Immature natural killer cell (primary cell): Measurements from ENCODE around the gene TRDMT1. TPM values are rescaled to one million over a fixed set of nuclear protein-coding genes. Genes with fewer than 3 reads are reported as not detected.

Experiments used
- DNase-seq, 3 donors: peaks; one replicate each; pipeline ENCODE4 v3.0.0; 2022; ENCODE audit warnings: mixed read lengths in 1 of 3
- H3K27ac Mint-ChIP-seq, 6 donors: one replicate each; pipeline ENCODE4 v1.8.0; 2020; ENCODE audit warnings: mixed read lengths in 6 of 6, mild to moderate bottlenecking in 5 of 6, inconsistent platforms in 4 of 6, moderate library complexity in 3 of 6
- H3K27me3 Mint-ChIP-seq, 3 donors: one replicate each; pipeline ENCODE4 v1.8.0; 2020 to 2021; ENCODE audit warnings: low read depth in 3 of 3, mild to moderate bottlenecking in 3 of 3, mixed read lengths in 3 of 3, moderate library complexity in 3 of 3, inconsistent platforms in 1 of 3
- H3K36me3 Mint-ChIP-seq, 3 donors: one replicate each; pipeline ENCODE4 v1.8.0; 2020; ENCODE audit warnings: mixed read lengths in 3 of 3, inconsistent platforms in 2 of 3, mild to moderate bottlenecking in 2 of 3
- H3K4me1 Mint-ChIP-seq, 2 donors: one replicate each; pipeline ENCODE4 v1.8.0; 2020; ENCODE audit warnings: inconsistent platforms in 2 of 2, mild to moderate bottlenecking in 2 of 2, mixed read lengths in 2 of 2, moderate library complexity in 1 of 2
- H3K4me3 Mint-ChIP-seq, 5 donors: one replicate each; pipeline ENCODE4 v1.8.0; 2020; ENCODE audit warnings: mild to moderate bottlenecking in 5 of 5, mixed read lengths in 5 of 5, inconsistent platforms in 3 of 5, moderate library complexity in 3 of 5
- H3K9me3 Mint-ChIP-seq, 6 donors: one replicate each; pipeline ENCODE4 v1.8.0; 2020; ENCODE audit warnings: mild to moderate bottlenecking in 6 of 6, mixed read lengths in 6 of 6, inconsistent platforms in 4 of 6, moderate library complexity in 3 of 6
- polyA plus RNA-seq, 3 donors: library from polyadenylated mRNA; unstranded; fragments of 300-500 nt; fragmentation: Illumina TruSeq; gene quantifications; one replicate each; pipeline ENCODE4 v1.2.3, GENCODE V29; 2021

The TRDMT1 gene
- polyA plus RNA-seq, 3 donors from 2014 or later = 1.4 to 7.8 (median 3.6) TPM

DNA sequence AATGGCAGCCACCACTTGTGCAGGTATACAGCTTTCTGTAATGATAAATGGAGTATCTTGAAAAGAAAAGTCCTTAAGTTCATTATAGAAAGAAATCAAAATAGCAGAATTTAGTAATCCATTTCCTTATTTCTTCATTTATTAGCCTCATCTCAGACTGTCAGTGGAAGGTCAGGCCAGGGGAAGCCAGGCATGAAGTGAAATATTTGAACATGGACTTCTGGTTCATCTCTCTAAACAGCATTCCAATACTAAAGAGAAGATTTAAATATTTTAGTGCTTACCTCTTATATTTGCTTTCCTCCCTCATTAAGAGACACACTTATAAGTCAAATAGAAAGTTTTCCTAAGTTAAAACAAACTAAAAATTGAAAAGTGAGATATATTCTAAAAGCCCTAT, 26.8 kb downstream of the TRDMT1 start:
- Mint-ChIP-seq H3K9me3 (no peaks in the 10 kb centered on the region), H3K36me3 (peaks cover 5 to 9% (median 9%) of the 10 kb centered on the region in 3 donors), H3K27me3 (peaks cover 0 to 2% (median 0%) of the 10 kb centered on the region in 3 donors), H3K4me3 (no peak overlapping the region), H3K27ac (no peak overlapping the region), H3K4me1 (peaks cover 11 to 16% of the 10 kb centered on the region in 2 donors)
- DNase-seq = no peak

DNA sequence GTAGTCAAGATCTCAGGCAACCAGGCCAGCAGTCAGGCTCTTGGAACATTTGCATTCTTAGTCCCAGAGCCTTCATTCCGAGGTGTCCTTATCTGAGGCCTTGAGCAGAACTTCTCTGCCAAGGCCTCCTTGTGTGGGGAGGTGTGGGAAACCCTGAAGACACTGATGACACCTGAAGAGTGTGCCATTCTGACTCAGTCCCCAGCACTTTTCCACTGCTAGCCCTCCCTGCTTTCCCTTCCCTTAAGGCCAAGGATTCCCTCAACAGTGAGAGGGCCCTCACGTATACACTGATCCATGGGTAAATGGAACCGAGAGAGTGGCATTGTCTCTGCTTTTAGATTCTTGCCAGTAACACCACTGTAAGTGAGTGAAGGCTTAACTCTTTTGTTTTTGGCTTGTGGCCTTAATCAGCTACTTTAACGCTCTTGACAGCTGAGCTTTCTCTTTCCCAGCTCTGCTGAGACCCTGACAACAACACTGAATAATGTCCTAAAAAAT, 30.3 kb downstream of the TRDMT1 start:
- Mint-ChIP-seq H3K9me3 (no peaks in the 10 kb centered on the region), H3K36me3 (peaks cover 9 to 12% (median 9%) of the 10 kb centered on the region in 3 donors), H3K4me1 (peaks cover 10 to 15% of the 10 kb centered on the region in 2 donors), H3K27me3 (no peaks in the 10 kb centered on the region), H3K4me3 (no peak overlapping the region), H3K27ac (no peak overlapping the region)
- DNase-seq = no peak

DNA sequence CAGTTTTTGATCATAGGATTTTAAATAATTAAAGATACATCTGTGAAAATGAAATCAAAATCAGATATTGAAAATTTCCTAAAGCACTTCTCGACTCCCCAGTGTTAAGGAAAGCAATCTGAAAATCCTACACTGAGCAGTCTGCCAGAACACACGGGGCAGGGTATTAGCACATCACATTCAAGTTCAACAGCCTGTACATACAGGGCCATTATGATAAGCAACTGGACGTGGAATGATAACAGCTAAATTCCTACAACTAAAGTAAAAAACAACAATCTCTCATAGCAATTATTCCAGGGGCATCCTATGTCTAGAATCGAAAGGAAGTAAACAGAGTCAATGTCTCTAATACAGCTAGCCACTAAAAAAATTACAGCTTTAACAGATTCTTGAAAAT, 31.7 kb downstream of the TRDMT1 start:
- peaks cover 7 to 12% (median 11%) of the 10 kb centered on the region in 3 donors for H3K36me3 Mint-ChIP-seq
- no peaks in the 10 kb centered on the region for H3K9me3 Mint-ChIP-seq
- H3K27me3 Mint-ChIP-seq = no peaks in the 10 kb centered on the region
- H3K4me3 Mint-ChIP-seq = no peak overlapping the region
- peaks cover 0 to under 1% of the 10 kb centered on the region in 2 donors for H3K4me1 Mint-ChIP-seq
- DNase-seq = no peak
- no peak overlapping the region for H3K27ac Mint-ChIP-seq

DNA sequence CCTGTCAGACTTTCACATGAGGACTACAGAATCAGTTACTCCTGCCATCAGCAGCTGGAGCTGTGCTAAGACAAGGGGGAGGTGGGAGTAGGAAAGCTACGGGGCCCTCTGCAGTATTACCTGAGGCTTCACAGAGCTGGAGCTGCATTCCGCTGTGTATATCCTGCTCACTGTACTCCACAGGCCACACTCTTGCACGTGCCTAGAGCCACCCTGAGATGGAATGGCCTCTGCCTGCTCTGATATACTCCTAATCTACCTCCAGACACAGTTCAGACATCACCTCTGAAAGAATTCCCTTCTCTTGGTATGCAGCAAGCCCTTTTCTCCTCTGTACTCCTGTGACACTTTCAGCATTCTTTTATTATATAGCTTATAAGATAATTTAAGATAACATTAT, 34.8 kb downstream of the TRDMT1 start:
- Mint-ChIP-seq H3K4me3 (no peak overlapping the region), H3K27me3 (no peaks in the 10 kb centered on the region), H3K9me3 (peaks cover 0 to 1% (median 0%) of the 10 kb centered on the region in 6 donors), H3K36me3 (peaks cover 6 to 19% (median 10%) of the 10 kb centered on the region in 3 donors), H3K27ac (no peak overlapping the region), H3K4me1 (no peaks in the 10 kb centered on the region)
- no peak for DNase-seq

DNA sequence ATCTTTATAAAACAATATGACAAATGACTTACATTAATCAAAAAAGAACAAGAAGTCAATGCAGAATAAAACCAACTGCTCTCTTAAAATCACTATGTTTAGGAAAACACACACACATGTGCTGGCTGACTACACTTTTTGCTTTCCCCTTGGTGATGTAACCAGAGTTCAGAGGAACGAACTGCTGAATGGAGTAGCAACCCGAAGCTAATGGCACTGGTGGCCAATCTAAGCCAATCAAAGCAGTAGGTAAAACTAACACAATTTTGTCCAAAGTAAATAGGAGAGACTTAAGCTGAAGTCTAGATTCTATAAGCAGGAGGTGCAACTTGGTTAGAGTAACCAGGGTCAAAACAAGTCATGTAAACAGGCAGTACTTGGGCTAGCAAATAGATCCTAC, 38.6 kb downstream of the TRDMT1 start:
- H3K27me3 Mint-ChIP-seq = no peaks in the 10 kb centered on the region
- no peaks in the 10 kb centered on the region for H3K4me1 Mint-ChIP-seq
- H3K9me3 Mint-ChIP-seq = peaks cover 0 to 1% (median 0%) of the 10 kb centered on the region in 6 donors
- DNase-seq = no peak
- H3K36me3 Mint-ChIP-seq = peaks cover 0 to 11% (median 11%) of the 10 kb centered on the region in 3 donors
- H3K27ac Mint-ChIP-seq = no peak overlapping the region
- no peak overlapping the region for H3K4me3 Mint-ChIP-seq

DNA sequence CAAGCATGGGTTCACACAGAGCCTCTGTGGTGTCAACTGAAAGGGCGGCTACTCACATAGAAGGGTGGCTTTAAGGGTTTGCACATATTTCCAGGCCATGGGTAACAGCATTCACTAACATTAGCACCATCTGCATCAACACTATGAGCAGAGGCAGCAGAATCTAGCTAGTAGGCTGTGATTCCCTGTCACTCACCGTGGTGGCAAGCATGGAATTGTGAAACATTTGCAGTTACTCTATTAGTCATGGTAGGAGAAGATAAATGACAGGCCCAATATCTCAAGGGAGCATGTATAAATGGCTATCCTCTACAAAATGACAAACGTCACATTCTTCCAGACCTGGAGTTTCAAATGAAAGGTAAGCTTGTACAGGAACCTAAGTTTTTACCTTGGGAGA, 39.7 kb downstream of the TRDMT1 start:
- no peaks in the 10 kb centered on the region for H3K4me1 Mint-ChIP-seq
- H3K9me3 Mint-ChIP-seq = peaks cover 0 to 1% (median 0%) of the 10 kb centered on the region in 6 donors
- H3K27me3 Mint-ChIP-seq = no peaks in the 10 kb centered on the region
- DNase-seq = no peak
- H3K27ac Mint-ChIP-seq = no peak overlapping the region
- H3K36me3 Mint-ChIP-seq = peaks cover under 1 to 17% (median 11%) of the 10 kb centered on the region in 3 donors
- no peak overlapping the region for H3K4me3 Mint-ChIP-seq

DNA sequence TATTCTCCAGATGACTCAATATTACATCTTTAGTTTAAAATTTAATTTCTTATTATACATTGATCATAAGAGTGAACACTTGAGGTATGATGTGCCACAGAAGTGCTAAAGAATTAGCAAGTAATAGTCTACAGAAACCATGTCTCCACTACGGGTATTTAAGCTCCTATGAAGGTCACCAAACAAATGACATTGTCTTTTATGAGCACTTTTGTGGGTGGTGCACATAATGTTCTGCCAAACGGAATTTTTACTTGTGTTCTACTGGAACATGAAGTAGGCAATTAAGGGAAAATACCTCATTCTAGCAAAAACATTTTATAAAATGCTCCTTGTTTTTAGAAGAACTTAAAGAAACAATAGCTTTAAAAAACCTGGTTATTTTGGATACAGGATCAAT, 44.4 kb downstream of the TRDMT1 start:
- H3K9me3 Mint-ChIP-seq = no peaks in the 10 kb centered on the region
- peaks cover 22 to 34% (median 24%) of the 10 kb centered on the region in 3 donors for H3K36me3 Mint-ChIP-seq
- no peaks in the 10 kb centered on the region for H3K27me3 Mint-ChIP-seq
- no peak overlapping the region for H3K4me3 Mint-ChIP-seq
- H3K4me1 Mint-ChIP-seq = peaks cover 0 to 6% of the 10 kb centered on the region in 2 donors
- H3K27ac Mint-ChIP-seq = no peak overlapping the region
- no peak for DNase-seq

DNA sequence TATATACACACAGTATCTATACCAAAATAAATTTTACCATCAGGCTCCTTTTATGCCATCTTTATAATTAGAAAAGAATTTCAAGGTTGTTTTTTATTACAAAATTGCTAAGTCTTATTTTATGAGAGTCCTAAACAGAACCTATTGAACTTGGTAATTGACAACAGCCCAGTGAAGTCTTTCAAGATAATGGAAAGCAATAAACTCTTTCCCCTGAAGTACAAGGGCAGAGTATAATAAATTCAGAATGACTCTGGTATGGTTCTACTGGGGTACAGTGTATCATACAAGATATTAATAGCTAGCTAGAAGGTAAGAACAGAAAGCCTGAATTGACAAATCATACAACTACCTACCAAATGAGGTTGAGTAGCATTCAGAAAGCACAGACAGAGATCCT, 45.6 kb downstream of the TRDMT1 start:
- DNase-seq = no peak
- Mint-ChIP-seq H3K27ac (no peak overlapping the region), H3K27me3 (no peaks in the 10 kb centered on the region), H3K36me3 (peaks cover 24 to 36% (median 25%) of the 10 kb centered on the region in 3 donors), H3K4me3 (no peak overlapping the region), H3K4me1 (peaks cover 0 to 6% of the 10 kb centered on the region in 2 donors), H3K9me3 (no peaks in the 10 kb centered on the region)

DNA sequence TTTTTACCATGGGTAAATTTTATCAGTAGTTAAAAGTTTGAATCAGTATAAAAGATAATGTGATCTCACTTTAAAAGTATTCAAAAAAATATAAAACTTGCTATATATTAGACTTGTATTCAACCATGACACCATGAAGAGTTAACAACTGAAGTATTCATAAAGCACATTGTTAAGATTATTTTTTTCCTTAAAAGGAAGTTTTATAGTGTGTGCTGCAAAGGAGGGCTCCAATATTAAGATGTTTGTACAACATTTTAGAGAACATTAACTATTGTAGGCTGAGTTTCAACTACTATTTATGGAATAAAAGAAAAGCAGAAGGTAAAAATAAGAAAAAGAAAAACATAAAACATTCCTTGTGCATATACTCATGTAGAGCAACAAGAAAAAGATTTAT, 47.4 kb downstream of the TRDMT1 start:
- H3K27ac Mint-ChIP-seq = no peak overlapping the region
- no peak for DNase-seq
- no peaks in the 10 kb centered on the region for H3K27me3 Mint-ChIP-seq
- no peaks in the 10 kb centered on the region for H3K9me3 Mint-ChIP-seq
- peaks cover 25 to 38% (median 30%) of the 10 kb centered on the region in 3 donors for H3K36me3 Mint-ChIP-seq
- peaks cover 0 to 6% of the 10 kb centered on the region in 2 donors for H3K4me1 Mint-ChIP-seq
- H3K4me3 Mint-ChIP-seq = no peak overlapping the region

DNA sequence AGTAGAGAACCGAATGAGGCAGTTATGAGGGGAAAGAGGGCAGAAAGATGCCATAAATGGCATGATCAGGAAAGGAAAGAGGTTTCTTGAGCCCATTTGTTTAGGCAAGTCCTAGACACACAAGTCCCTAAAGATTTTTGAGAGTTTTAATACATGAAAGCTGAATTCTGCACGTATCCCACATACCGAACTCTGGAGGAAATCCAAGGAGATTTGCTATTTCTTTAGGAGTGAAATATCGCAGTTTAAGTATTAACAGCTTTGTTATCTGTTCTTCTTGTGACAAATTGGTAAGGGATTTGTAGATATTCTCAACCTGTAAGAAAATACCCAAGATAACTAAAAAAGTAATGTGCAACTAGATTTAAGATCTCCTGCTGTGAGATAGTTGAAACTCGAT, 48.2 kb downstream of the TRDMT1 start:
- H3K4me3 Mint-ChIP-seq = no peak overlapping the region
- H3K27ac Mint-ChIP-seq = no peak overlapping the region
- peaks cover 0 to 6% of the 10 kb centered on the region in 2 donors for H3K4me1 Mint-ChIP-seq
- H3K36me3 Mint-ChIP-seq = peaks cover 25 to 39% (median 30%) of the 10 kb centered on the region in 3 donors
- no peak for DNase-seq
- no peaks in the 10 kb centered on the region for H3K27me3 Mint-ChIP-seq
- H3K9me3 Mint-ChIP-seq = no peaks in the 10 kb centered on the region

DNA sequence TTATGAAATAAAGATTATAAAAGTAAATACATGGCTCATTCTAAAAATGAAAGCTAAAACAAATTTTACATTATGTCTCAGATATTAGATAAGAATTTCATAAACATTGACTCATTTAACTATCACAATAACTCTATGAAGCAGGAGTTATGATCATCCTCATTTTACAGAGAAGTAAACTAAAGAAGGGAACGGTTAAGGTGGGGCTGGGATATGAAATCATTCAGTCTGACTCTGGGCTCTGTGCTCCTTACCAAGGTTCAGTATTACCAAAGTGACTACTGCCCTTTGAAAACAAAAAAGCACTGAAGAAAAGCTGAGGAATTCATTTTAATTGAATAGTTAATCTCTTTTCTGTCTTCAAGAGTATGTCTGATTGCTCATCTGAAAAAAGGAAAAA, 49.8 kb downstream of the TRDMT1 start:
- H3K4me3 Mint-ChIP-seq = no peak overlapping the region
- no peaks in the 10 kb centered on the region for H3K27me3 Mint-ChIP-seq
- H3K9me3 Mint-ChIP-seq = no peaks in the 10 kb centered on the region
- H3K4me1 Mint-ChIP-seq = peaks cover 0 to 6% of the 10 kb centered on the region in 2 donors
- peaks cover 29 to 44% (median 30%) of the 10 kb centered on the region in 3 donors for H3K36me3 Mint-ChIP-seq
- H3K27ac Mint-ChIP-seq = no peak overlapping the region
- DNase-seq = no peak

DNA sequence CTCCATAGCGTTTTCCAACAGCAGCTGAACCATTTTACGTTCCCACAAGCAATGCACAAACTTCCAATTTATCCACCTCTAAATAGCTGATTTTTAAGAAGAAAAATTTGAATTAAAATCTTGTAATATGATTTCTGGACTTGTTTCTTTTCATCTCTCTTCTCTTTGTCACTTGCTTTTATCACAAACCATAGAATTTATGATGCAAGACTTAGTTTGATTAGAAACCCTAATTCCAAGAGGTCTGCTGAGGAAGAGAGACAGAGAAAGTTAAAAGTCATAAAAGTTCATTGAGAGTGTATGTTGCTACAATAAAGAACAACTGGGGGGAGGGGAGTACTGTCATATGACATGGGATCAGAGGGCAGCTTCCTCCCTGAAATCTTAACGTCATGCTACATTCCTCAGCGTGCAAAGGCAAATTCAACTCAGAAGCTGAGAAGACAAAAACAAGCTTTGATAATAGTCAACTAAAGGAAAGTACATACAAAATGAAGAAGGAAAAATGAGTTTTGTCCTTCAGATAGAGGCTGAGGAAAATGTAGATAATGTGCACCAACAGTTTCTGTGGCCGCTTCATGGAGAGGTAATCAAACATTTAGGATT, 53.5 kb downstream of the TRDMT1 start:
- Mint-ChIP-seq H3K36me3 (peaks cover 20 to 33% (median 20%) of the 10 kb centered on the region in 3 donors), H3K27me3 (peaks cover 0 to 1% (median 0%) of the 10 kb centered on the region in 3 donors), H3K4me1 (no peaks in the 10 kb centered on the region), H3K27ac (no peak overlapping the region), H3K4me3 (no peak overlapping the region), H3K9me3 (no peaks in the 10 kb centered on the region)
- DNase-seq = no peak

DNA sequence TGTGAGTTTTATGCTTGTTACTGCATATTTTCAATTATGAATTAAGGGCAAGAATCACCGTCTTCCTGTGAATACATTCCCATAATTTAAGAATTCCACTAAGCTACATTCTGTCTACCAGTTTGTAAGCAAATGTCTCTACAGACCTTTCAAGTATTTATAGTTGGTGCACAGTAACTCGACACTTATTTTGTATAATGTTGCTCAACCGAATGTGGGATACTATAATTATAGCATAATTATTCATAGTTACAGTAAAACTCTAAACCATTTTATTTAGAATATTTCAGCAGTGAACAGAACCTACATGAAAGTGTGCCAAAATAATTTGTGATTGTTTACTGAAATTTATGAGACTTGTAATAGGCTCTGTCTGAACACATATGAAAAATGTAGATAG, 54.6 kb downstream of the TRDMT1 start:
- H3K36me3 Mint-ChIP-seq = peaks cover 12 to 29% (median 22%) of the 10 kb centered on the region in 3 donors
- H3K27ac Mint-ChIP-seq = no peak overlapping the region
- peaks cover 0 to 4% (median 0%) of the 10 kb centered on the region in 3 donors for H3K27me3 Mint-ChIP-seq
- H3K9me3 Mint-ChIP-seq = no peaks in the 10 kb centered on the region
- no peak overlapping the region for H3K4me3 Mint-ChIP-seq
- H3K4me1 Mint-ChIP-seq = no peaks in the 10 kb centered on the region
- no peak for DNase-seq

DNA sequence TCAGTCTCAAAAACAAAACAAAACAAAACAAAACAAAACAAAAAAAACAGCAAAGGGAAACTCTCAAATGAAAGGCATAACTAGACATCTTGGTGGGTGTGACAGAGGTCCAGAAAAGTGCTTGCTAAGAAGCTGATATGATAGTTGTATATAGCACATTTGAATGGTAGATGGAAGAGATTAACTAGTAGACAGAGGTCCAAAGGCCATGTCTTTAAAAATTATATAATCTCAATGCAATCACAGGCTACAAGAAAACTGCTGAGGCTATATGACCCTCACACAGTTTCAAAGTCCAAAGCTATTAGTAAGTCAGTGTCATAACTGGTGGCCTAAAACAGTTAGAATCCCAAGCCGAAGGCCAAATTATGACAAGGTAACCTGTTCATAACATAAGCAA, 56.2 kb downstream of the TRDMT1 start:
- no peak overlapping the region for H3K27ac Mint-ChIP-seq
- H3K27me3 Mint-ChIP-seq = peaks cover 0 to 4% (median 0%) of the 10 kb centered on the region in 3 donors
- H3K36me3 Mint-ChIP-seq = peaks cover 10 to 23% (median 13%) of the 10 kb centered on the region in 3 donors
- H3K4me3 Mint-ChIP-seq = no peak overlapping the region
- DNase-seq = no peak
- H3K4me1 Mint-ChIP-seq = no peaks in the 10 kb centered on the region
- peaks cover 0 to 5% (median 0%) of the 10 kb centered on the region in 6 donors for H3K9me3 Mint-ChIP-seq

DNA sequence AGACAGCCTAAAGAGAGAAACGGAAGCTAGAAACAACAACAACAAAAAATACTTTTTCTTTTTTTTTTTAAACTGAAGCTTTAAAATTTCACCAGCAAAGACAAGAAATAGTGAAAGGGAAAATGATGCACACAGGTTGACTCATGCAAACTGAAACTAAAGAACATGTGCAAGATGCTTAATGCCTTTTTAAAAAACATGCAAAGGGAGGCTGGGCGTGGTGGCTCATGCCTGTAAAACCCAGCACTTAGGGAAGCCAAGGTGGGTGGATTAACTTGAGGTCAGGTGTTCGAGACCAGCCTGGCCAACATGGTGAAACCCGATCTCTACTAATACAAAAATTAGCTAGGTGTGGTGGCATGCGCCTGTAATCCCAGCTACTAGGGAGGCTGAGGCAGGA, 56.7 kb downstream of the TRDMT1 start:
- Mint-ChIP-seq H3K4me1 (no peaks in the 10 kb centered on the region), H3K27me3 (peaks cover 0 to 4% (median 0%) of the 10 kb centered on the region in 3 donors), H3K36me3 (peaks cover 10 to 20% (median 12%) of the 10 kb centered on the region in 3 donors), H3K27ac (no peak overlapping the region), H3K4me3 (no peak overlapping the region), H3K9me3 (peaks cover 0 to 5% (median 0%) of the 10 kb centered on the region in 6 donors)
- DNase-seq = no peak
